Effector memory CD8-positive, alpha-beta T cell (primary cell): ENCODE data around the gene FIGLA.

Experiments
- ATAC-seq: fragments of 150-1000 bp; cut with Tn5 transposase; replicated peaks from 2 replicates; pipeline ENCODE4 v1.10.0; 2021; ENCODE audit warnings: mild to moderate bottlenecking, moderate library complexity
- DNase-seq, 3 experiments: peaks; one replicate each; pipeline ENCODE4 v3.0.0; 2021
- H3K27ac Mint-ChIP-seq, 2 donors: one replicate each; pipeline ENCODE4 v1.8.0; 2022; ENCODE audit warnings: mild to moderate bottlenecking in 2 of 2, mixed read lengths in 2 of 2, moderate library complexity in 2 of 2
- H3K27me3 Mint-ChIP-seq, 2 donors: one replicate each; pipeline ENCODE4 v1.8.0; 2022; ENCODE audit warnings: mixed read lengths in 2 of 2
- H3K36me3 Mint-ChIP-seq: one replicate; pipeline ENCODE4 v1.8.0; 2022; ENCODE audit warnings: mild to moderate bottlenecking, moderate library complexity, mixed read lengths; ENCODE audit not compliant: insufficient read depth
- H3K4me1 Mint-ChIP-seq, 2 donors: one replicate each; pipeline ENCODE4 v1.8.0; 2022; ENCODE audit warnings: low read depth in 2 of 2, mixed read lengths in 2 of 2
- H3K4me3 Mint-ChIP-seq, 2 donors: one replicate each; pipeline ENCODE4 v1.8.0; 2022; ENCODE audit warnings: mild to moderate bottlenecking in 2 of 2, mixed read lengths in 2 of 2, moderate library complexity in 2 of 2
- H3K9me3 Mint-ChIP-seq, 2 donors: one replicate each; pipeline ENCODE4 v1.8.0; 2022; ENCODE audit warnings: mixed read lengths in 2 of 2

FIGLA gene

GRCh38 chr2:70826696-70827350, 36.4 kb upstream of the FIGLA start:
- Mint-ChIP-seq H3K4me3 (no peak overlapping the region), H3K27ac (no peak overlapping the region), H3K9me3 (no peaks in the 10 kb centered on the region), H3K27me3 (peaks cover 8 to 15% of the 10 kb centered on the region in 2 donors), H3K36me3 (no peaks in the 10 kb centered on the region), H3K4me1 (peaks cover 7 to 9% of the 10 kb centered on the region in 2 donors)
- ATAC-seq, result no peak
- no peak for DNase-seq

- Mint-ChIP-seq H3K36me3 (no peaks in the 10 kb centered on the region), H3K4me3 (peak overlapping the region in 1 of 2 donors; percentile 41), H3K4me1 (peaks cover 7 to 9% of the 10 kb centered on the region in 2 donors), H3K9me3 (no peaks in the 10 kb centered on the region), H3K27ac (no peak overlapping the region), H3K27me3 (peaks cover 0 to 19% of the 10 kb centered on the region in 2 donors)
- DNase-seq (no peak), ATAC-seq (no peak)
Measured at GRCh38 chr2:70823249-70823648, 32.8 kb upstream of the FIGLA start.

GRCh38 chr2:70822843-70823242, 32.4 kb upstream of the FIGLA start:
- ATAC-seq, result no peak
- H3K27ac Mint-ChIP-seq, result peak overlapping the region in 1 of 2 donors; percentile 59
- peaks cover 7 to 9% of the 10 kb centered on the region in 2 donors for H3K4me1 Mint-ChIP-seq
- H3K27me3 Mint-ChIP-seq, result peaks cover 0 to 22% of the 10 kb centered on the region in 2 donors
- DNase-seq, result no peak
- H3K4me3 Mint-ChIP-seq, result peak overlapping the region in 1 of 2 donors; percentile 41
- H3K36me3 Mint-ChIP-seq, result no peaks in the 10 kb centered on the region
- H3K9me3 Mint-ChIP-seq, result no peaks in the 10 kb centered on the region

GRCh38 chr2:70820499-70820898, 30.1 kb upstream of the FIGLA start, which contains the start of gene CLEC4F:
TSS of gene CLEC4F (minus strand) at chr2:70820599. CDS start at chr2:70820523, 76 bp downstream.
- Mint-ChIP-seq H3K27me3 (peaks cover 0 to 31% of the 10 kb centered on the region in 2 donors), H3K4me3 (no peak within 1 kb of the TSS)

GRCh38 chr2:70817284-70817954, 27.0 kb upstream of the FIGLA start:
- DNase-seq (no peak), ATAC-seq (no peak)
- Mint-ChIP-seq H3K27ac (no peak overlapping the region), H3K27me3 (peaks cover 0 to 39% of the 10 kb centered on the region in 2 donors), H3K36me3 (peaks cover 3% of the 10 kb centered on the region), H3K4me3 (no peak overlapping the region), H3K4me1 (peaks cover under 1 to 2% of the 10 kb centered on the region in 2 donors), H3K9me3 (no peaks in the 10 kb centered on the region)

More at GRCh38 chr2:70820499-70820898, 30.1 kb upstream of the FIGLA start, which contains the start of gene CLEC4F:
- peaks cover 7 to 9% of the 10 kb centered on the region in 2 donors for H3K4me1 Mint-ChIP-seq
- no peak for DNase-seq
- ATAC-seq, result no peak
- no peaks in the 10 kb centered on the region for H3K36me3 Mint-ChIP-seq
- no peaks in the 10 kb centered on the region for H3K9me3 Mint-ChIP-seq
- H3K27ac Mint-ChIP-seq, result no peak within 1 kb of the TSS

GRCh38 chr2:70816726-70817125, 26.3 kb upstream of the FIGLA start:
- no peaks in the 10 kb centered on the region for H3K9me3 Mint-ChIP-seq
- no peak overlapping the region for H3K27ac Mint-ChIP-seq
- H3K4me1 Mint-ChIP-seq, result no peaks in the 10 kb centered on the region
- H3K36me3 Mint-ChIP-seq, result peaks cover 3% of the 10 kb centered on the region
- peaks cover 0 to 39% of the 10 kb centered on the region in 2 donors for H3K27me3 Mint-ChIP-seq
- DNase-seq, result no peak
- no peak for ATAC-seq
- H3K4me3 Mint-ChIP-seq, result no peak overlapping the region

GRCh38 chr2:70808983-70809958, 18.8 kb upstream of the FIGLA start:
- Mint-ChIP-seq H3K27me3 (peaks cover 0 to 25% of the 10 kb centered on the region in 2 donors), H3K4me3 (no peak overlapping the region), H3K36me3 (peaks cover 3% of the 10 kb centered on the region), H3K4me1 (peaks cover 0 to 2% of the 10 kb centered on the region in 2 donors), H3K27ac (no peak overlapping the region), H3K9me3 (no peaks in the 10 kb centered on the region)
- no peak for ATAC-seq
- DNase-seq, result no peak

- DNase-seq (no peak), ATAC-seq (no peak)
- Mint-ChIP-seq H3K27ac (no peak overlapping the region), H3K9me3 (no peaks in the 10 kb centered on the region), H3K27me3 (peaks cover 0 to 25% of the 10 kb centered on the region in 2 donors), H3K4me3 (no peak overlapping the region), H3K36me3 (peaks cover 3% of the 10 kb centered on the region), H3K4me1 (peaks cover 0 to 2% of the 10 kb centered on the region in 2 donors)
Measured at GRCh38 chr2:70807828-70808118, 17.3 kb upstream of the FIGLA start.

GRCh38 chr2:70807102-70807827, 16.8 kb upstream of the FIGLA start:
- no peak overlapping the region for H3K4me3 Mint-ChIP-seq
- peaks cover 0 to 25% of the 10 kb centered on the region in 2 donors for H3K27me3 Mint-ChIP-seq

GRCh38 chr2:70806620-70807019, 16.2 kb upstream of the FIGLA start:
- H3K4me3 Mint-ChIP-seq, result no peak overlapping the region
- H3K36me3 Mint-ChIP-seq, result peaks cover 3% of the 10 kb centered on the region
- no peak overlapping the region for H3K27ac Mint-ChIP-seq
- H3K9me3 Mint-ChIP-seq, result no peaks in the 10 kb centered on the region
- H3K4me1 Mint-ChIP-seq, result peaks cover 0 to 2% of the 10 kb centered on the region in 2 donors
- ATAC-seq, result no peak
- peaks cover 0 to 29% of the 10 kb centered on the region in 2 donors for H3K27me3 Mint-ChIP-seq
- DNase-seq, result no peak

More at GRCh38 chr2:70807102-70807827, 16.8 kb upstream of the FIGLA start:
- ATAC-seq (no peak), DNase-seq (no peak)
- H3K4me1 Mint-ChIP-seq, result peaks cover 0 to 2% of the 10 kb centered on the region in 2 donors
- H3K27ac Mint-ChIP-seq, result no peak overlapping the region
- no peaks in the 10 kb centered on the region for H3K9me3 Mint-ChIP-seq
- H3K36me3 Mint-ChIP-seq, result peaks cover 3% of the 10 kb centered on the region

GRCh38 chr2:70806013-70806412, 15.6 kb upstream of the FIGLA start:
- ATAC-seq (no peak), DNase-seq (no peak)
- Mint-ChIP-seq H3K27me3 (peaks cover 0 to 35% of the 10 kb centered on the region in 2 donors), H3K4me1 (peaks cover 0 to 2% of the 10 kb centered on the region in 2 donors), H3K4me3 (no peak overlapping the region), H3K9me3 (no peaks in the 10 kb centered on the region), H3K36me3 (peaks cover 3% of the 10 kb centered on the region), H3K27ac (no peak overlapping the region)

GRCh38 chr2:70801607-70802263, 11.3 kb upstream of the FIGLA start:
- H3K9me3 Mint-ChIP-seq, result peaks cover 5 to 8% of the 10 kb centered on the region in 2 donors
- H3K4me1 Mint-ChIP-seq, result peaks cover 0 to 4% of the 10 kb centered on the region in 2 donors
- peaks cover 3% of the 10 kb centered on the region for H3K36me3 Mint-ChIP-seq
- H3K27ac Mint-ChIP-seq, result no peak overlapping the region
- no peak for ATAC-seq
- no peak overlapping the region for H3K4me3 Mint-ChIP-seq
- H3K27me3 Mint-ChIP-seq, result peaks cover 0 to 57% of the 10 kb centered on the region in 2 donors
- no peak for DNase-seq
